Measurements from ENCODE around the gene PDZD2.

DNA sequence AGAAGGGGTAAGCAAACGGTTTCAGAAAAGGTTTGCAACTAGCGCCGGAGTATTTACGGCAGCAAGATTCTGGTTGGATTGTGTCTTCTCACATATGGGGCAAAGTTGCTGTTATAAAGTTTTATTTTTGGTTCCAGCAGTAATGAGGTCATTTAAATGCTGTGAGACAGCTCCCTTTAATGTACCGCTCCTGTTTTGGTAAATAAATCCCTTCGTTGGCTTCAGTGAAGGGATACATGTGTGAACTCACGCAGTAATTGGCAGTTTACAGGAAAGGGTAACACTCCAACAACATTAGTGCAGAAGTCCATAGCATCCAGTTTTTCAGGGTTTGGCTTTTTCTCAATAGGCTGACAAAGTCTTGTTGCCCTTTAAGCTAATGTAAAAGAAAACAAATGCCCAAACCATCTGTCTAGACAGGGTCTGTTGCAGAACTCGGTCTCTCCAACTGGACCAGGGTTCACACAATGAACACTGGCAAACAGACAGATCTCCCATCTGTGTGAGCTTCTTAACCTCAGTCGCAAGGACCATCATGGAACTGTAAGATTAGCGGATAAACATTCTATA is 351.2 kb downstream of the PDZD2 start:
- TF ChIP-seq, protein P1, sequence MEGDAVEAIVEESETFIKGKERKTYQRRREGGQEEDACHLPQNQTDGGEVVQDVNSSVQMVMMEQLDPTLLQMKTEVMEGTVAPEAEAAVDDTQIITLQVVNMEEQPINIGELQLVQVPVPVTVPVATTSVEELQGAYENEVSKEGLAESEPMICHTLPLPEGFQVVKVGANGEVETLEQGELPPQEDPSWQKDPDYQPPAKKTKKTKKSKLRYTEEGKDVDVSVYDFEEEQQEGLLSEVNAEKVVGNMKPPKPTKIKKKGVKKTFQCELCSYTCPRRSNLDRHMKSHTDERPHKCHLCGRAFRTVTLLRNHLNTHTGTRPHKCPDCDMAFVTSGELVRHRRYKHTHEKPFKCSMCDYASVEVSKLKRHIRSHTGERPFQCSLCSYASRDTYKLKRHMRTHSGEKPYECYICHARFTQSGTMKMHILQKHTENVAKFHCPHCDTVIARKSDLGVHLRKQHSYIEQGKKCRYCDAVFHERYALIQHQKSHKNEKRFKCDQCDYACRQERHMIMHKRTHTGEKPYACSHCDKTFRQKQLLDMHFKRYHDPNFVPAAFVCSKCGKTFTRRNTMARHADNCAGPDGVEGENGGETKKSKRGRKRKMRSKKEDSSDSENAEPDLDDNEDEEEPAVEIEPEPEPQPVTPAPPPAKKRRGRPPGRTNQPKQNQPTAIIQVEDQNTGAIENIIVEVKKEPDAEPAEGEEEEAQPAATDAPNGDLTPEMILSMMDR (IDR thresholded peaks at IDR 0.05 in 4 of 5, conservative IDR thresholded peaks at IDR 0.05 in 1 of 5), result no peak
- TF ChIP-seq POLR2A (IDR thresholded peaks at IDR 0.05), result no peak

Data from gastrocnemius medialis (tissue), 4 donors.